KMS-11 (cell line): ENCODE measurements around the gene ARHGDIB.

Experiments
- H2AFZ ChIP-seq: fragments of 200-600 bp; sonication (generic); 2 replicates; pipeline ENCODE4 v1.6.1; 2016; ENCODE audit warnings: antibody characterized with exemption, mixed run types, low read depth
- H3K27ac ChIP-seq: fragments of 200-600 bp; sonication (generic); 2 replicates; pipeline ENCODE4 v1.6.1; 2016; ENCODE audit warnings: mild to moderate bottlenecking, mixed run types
- H3K27me3 ChIP-seq: fragments of 200-600 bp; sonication (generic); 2 replicates; pipeline ENCODE4 v1.6.1; 2017; ENCODE audit warnings: mild to moderate bottlenecking, low read depth, mixed run types, moderate library complexity; ENCODE audit not compliant: insufficient read depth
- H3K36me3 ChIP-seq: fragments of 200-600 bp; sonication (generic); 2 replicates; pipeline ENCODE4 v1.6.1; 2017; ENCODE audit warnings: mild to moderate bottlenecking, mixed run types; ENCODE audit not compliant: insufficient read depth
- H3K4me1 ChIP-seq: fragments of 200-600 bp; sonication (generic); 2 replicates; pipeline ENCODE4 v1.6.1; 2016; ENCODE audit warnings: mild to moderate bottlenecking, low read depth, mixed run types; ENCODE audit not compliant: poor library complexity, severe bottlenecking
- H3K4me2 ChIP-seq: fragments of 200-600 bp; sonication (generic); 2 replicates; pipeline ENCODE4 v1.7.0; 2016; ENCODE audit warnings: mild to moderate bottlenecking, mixed run types
- H3K4me3 ChIP-seq: fragments of 200-600 bp; sonication (generic); IDR thresholded peaks from 2 replicates; pipeline ENCODE4 v1.6.1; 2017; ENCODE audit warnings: low read depth, low read length, mixed read lengths; ENCODE audit not compliant: insufficient read depth
- H3K79me2 ChIP-seq: fragments of 200-600 bp; sonication (generic); 2 replicates; pipeline ENCODE4 v1.6.1; 2016; ENCODE audit warnings: low read depth, mixed run types; ENCODE audit not compliant: insufficient read depth
- H3K9ac ChIP-seq: fragments of 200-600 bp; sonication (generic); 2 replicates; pipeline ENCODE4 v1.6.1; 2016; ENCODE audit warnings: mild to moderate bottlenecking, mixed run types
- H4K20me1 ChIP-seq: fragments of 200-600 bp; sonication (generic); 2 replicates; pipeline ENCODE4 v1.6.1; 2016; ENCODE audit warnings: mild to moderate bottlenecking, mixed run types; ENCODE audit not compliant: insufficient read depth
- CTCF ChIP-seq: fragments of 200-600 bp; sonication (generic); conservative IDR thresholded peaks from 2 replicates; pipeline ENCODE4 v1.6.1; 2017; ENCODE audit warnings: low read depth, mild to moderate bottlenecking, antibody characterized with exemption, low read length, moderate library complexity, mixed read lengths

ARHGDIB gene

GRCh38 chr12:14911131-14911530 is 50.3 kb downstream of the ARHGDIB start:
- Histone ChIP-seq H3K4me3 (no peak overlapping the region), H2AFZ (no peak overlapping the region), H4K20me1 (no peaks in the 10 kb centered on the region), H3K36me3 (no peaks in the 10 kb centered on the region), H3K4me1 (no peaks in the 10 kb centered on the region), H3K9ac (no peak overlapping the region), H3K79me2 (no peaks in the 10 kb centered on the region), H3K27me3 (no peaks in the 10 kb centered on the region), H3K4me2 (no peak overlapping the region), H3K27ac (no peak overlapping the region)
- TF ChIP-seq CTCF, result no peak

DNA sequence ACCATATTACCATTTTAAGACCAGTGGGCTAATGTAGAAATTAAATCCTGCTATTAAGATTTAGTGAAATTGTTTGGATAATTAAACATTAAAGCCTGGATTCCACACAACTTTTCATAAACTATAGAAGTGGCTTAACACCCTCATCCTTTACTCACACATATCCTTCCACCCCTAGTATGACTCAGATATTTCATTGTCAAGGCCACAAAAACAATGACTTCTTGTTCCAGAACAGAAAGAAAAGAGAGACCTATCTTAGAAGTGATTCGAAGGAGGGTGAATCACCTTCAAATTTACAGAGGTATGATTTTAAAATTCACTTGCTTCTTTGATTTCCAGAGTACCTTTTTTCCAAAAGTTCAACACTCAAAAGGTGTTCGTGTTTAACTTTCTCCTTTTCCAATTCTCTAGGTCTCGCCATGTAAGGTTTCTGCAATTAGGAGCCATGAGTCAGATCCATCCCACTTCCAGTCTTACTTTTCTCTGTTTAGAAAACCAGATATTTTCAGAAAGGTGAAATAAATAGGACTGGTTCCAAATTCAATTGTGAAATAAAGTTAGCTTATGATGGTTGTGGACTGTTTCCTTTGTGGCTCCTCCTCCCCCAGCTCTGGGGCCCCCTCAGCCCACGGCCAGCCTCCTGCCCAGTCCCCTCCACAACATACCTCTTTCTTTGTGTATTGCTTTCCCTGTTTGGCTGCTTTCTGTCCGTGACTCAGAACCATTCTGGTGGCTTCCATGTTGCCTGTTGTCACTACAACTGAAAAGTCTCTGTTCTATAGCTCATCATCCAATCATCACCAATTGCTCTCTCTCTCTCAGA is 51.1 kb downstream of the ARHGDIB start:
- Histone ChIP-seq H4K20me1 (no peaks in the 10 kb centered on the region), H3K27me3 (no peaks in the 10 kb centered on the region), H3K27ac (no peak overlapping the region), H3K9ac (no peak overlapping the region), H3K4me2 (no peak overlapping the region), H3K4me3 (no peak overlapping the region), H3K79me2 (no peaks in the 10 kb centered on the region), H2AFZ (no peak overlapping the region), H3K36me3 (no peaks in the 10 kb centered on the region), H3K4me1 (no peaks in the 10 kb centered on the region)
- TF ChIP-seq CTCF, result no peak

- Histone ChIP-seq H3K4me3 (no peak overlapping the region), H3K79me2 (no peaks in the 10 kb centered on the region)
Observed at GRCh38 chr12:14907953-14908352, 53.4 kb downstream of the ARHGDIB start.

GRCh38 chr12:14906114-14906513 is 55.3 kb downstream of the ARHGDIB start:
- no peak for TF ChIP-seq CTCF
- Histone ChIP-seq H3K27me3 (no peaks in the 10 kb centered on the region), H3K9ac (no peak overlapping the region)

More at GRCh38 chr12:14907953-14908352, 53.4 kb downstream of the ARHGDIB start:
- H3K27ac ChIP-seq, result no peak overlapping the region
- H2AFZ ChIP-seq, result no peak overlapping the region
- no peaks in the 10 kb centered on the region for H4K20me1 ChIP-seq
- H3K27me3 ChIP-seq, result no peaks in the 10 kb centered on the region
- TF ChIP-seq CTCF, result no peak
- no peaks in the 10 kb centered on the region for H3K4me1 ChIP-seq
- H3K4me2 ChIP-seq, result no peak overlapping the region
- H3K36me3 ChIP-seq, result no peaks in the 10 kb centered on the region
- H3K9ac ChIP-seq, result no peak overlapping the region

More at GRCh38 chr12:14906114-14906513, 55.3 kb downstream of the ARHGDIB start:
- no peak overlapping the region for H2AFZ ChIP-seq
- H3K4me3 ChIP-seq, result no peak overlapping the region
- no peak overlapping the region for H3K4me2 ChIP-seq
- H4K20me1 ChIP-seq, result no peaks in the 10 kb centered on the region
- no peaks in the 10 kb centered on the region for H3K4me1 ChIP-seq
- no peak overlapping the region for H3K27ac ChIP-seq
- no peaks in the 10 kb centered on the region for H3K79me2 ChIP-seq
- H3K36me3 ChIP-seq, result no peaks in the 10 kb centered on the region
